IPS-18a (cell line): Measurements from ENCODE around the gene LRRK1.
A peak's percentile ranks its signal among the peaks of the same experiment; 100 is the strongest.
"Not testable (repeated sequence)": the region's sequence is repeated elsewhere in the genome, so short reads cannot be mapped to it uniquely, and the experiment has no call there.

Experiments used
- H3K27ac ChIP-seq: one replicate; pipeline ENCODE4 v1.5.1; 2013; ENCODE audit warnings: low read length
- H3K27me3 ChIP-seq: one replicate; pipeline ENCODE4 v1.6.1; 2013; ENCODE audit warnings: mild to moderate bottlenecking, low read length; ENCODE audit not compliant: control insufficient read depth, insufficient read depth
- H3K36me3 ChIP-seq: one replicate; pipeline ENCODE4 v1.6.1; 2013; ENCODE audit warnings: low read depth, low read length; ENCODE audit not compliant: control insufficient read depth
- H3K4me1 ChIP-seq: one replicate; pipeline ENCODE4 v1.6.1; 2013; ENCODE audit warnings: low read depth, low read length; ENCODE audit not compliant: control insufficient read depth
- H3K4me3 ChIP-seq: one replicate; pipeline ENCODE4 v1.5.1; 2013; ENCODE audit warnings: low read length
- H3K9ac ChIP-seq: one replicate; pipeline ENCODE4 v1.6.1; 2013; ENCODE audit warnings: mild to moderate bottlenecking, low read length, moderate library complexity
- H3K9me3 ChIP-seq: one replicate; pipeline ENCODE4 v1.6.1; 2013; ENCODE audit warnings: low read depth, low read length; ENCODE audit not compliant: control insufficient read depth

Gene LRRK1

GRCh38 chr15:101068523-101068960 lies 149.4 kb downstream of the LRRK1 start:
- H3K4me3 ChIP-seq: peak overlapping the region; percentile 17
- no peaks in the 10 kb centered on the region for H3K9me3 ChIP-seq
- H3K4me1 ChIP-seq: peaks cover 45% of the 10 kb centered on the region
- H3K36me3 ChIP-seq: no peaks in the 10 kb centered on the region
- H3K9ac ChIP-seq: peak overlapping the region; percentile 59
- peak overlapping the region; percentile 96 for H3K27ac ChIP-seq
- H3K27me3 ChIP-seq: no peaks in the 10 kb centered on the region

GRCh38 chr15:101068961-101069653 lies 149.9 kb downstream of the LRRK1 start:
- H3K9ac ChIP-seq: peak overlapping the region; percentile 59
- H3K4me3 ChIP-seq: peak overlapping the region; percentile 17
- H3K9me3 ChIP-seq: no peaks in the 10 kb centered on the region
- H3K36me3 ChIP-seq: no peaks in the 10 kb centered on the region
- H3K4me1 ChIP-seq: peaks cover 39% of the 10 kb centered on the region
- no peaks in the 10 kb centered on the region for H3K27me3 ChIP-seq
- H3K27ac ChIP-seq: peak overlapping the region; percentile 96

- Histone ChIP-seq H3K4me3 (peak overlapping the region; percentile 11), H3K36me3 (no peaks in the 10 kb centered on the region), H3K27ac (peak overlapping the region; percentile 56), H3K27me3 (no peaks in the 10 kb centered on the region), H3K9ac (peak overlapping the region; percentile 33), H3K4me1 (peaks cover 39% of the 10 kb centered on the region), H3K9me3 (no peaks in the 10 kb centered on the region)
Observed at GRCh38 chr15:101069654-101069973, 150.5 kb downstream of the LRRK1 start.

GRCh38 chr15:101070024-101070423 lies 150.9 kb downstream of the LRRK1 start:
- no peak overlapping the region for H3K27ac ChIP-seq
- H3K4me1 ChIP-seq: peaks cover 39% of the 10 kb centered on the region
- H3K27me3 ChIP-seq: no peaks in the 10 kb centered on the region
- no peaks in the 10 kb centered on the region for H3K9me3 ChIP-seq
- H3K4me3 ChIP-seq: no peak overlapping the region
- H3K9ac ChIP-seq: peak overlapping the region; percentile 19
- no peaks in the 10 kb centered on the region for H3K36me3 ChIP-seq

GRCh38 chr15:101070502-101071273 lies 151.5 kb downstream of the LRRK1 start:
- H3K4me3 ChIP-seq: no peak overlapping the region
- H3K36me3 ChIP-seq: no peaks in the 10 kb centered on the region
- H3K27me3 ChIP-seq: no peaks in the 10 kb centered on the region
- H3K9ac ChIP-seq: peak overlapping the region; percentile 19
- H3K9me3 ChIP-seq: no peaks in the 10 kb centered on the region
- H3K4me1 ChIP-seq: peaks cover 39% of the 10 kb centered on the region
- peak overlapping the region; percentile 38 for H3K27ac ChIP-seq

GRCh38 chr15:101071651-101072050 lies 152.5 kb downstream of the LRRK1 start:
- H3K27ac ChIP-seq: no peak overlapping the region
- no peak overlapping the region for H3K9ac ChIP-seq
- H3K4me1 ChIP-seq: peaks cover 39% of the 10 kb centered on the region
- H3K4me3 ChIP-seq: no peak overlapping the region
- no peaks in the 10 kb centered on the region for H3K27me3 ChIP-seq
- H3K36me3 ChIP-seq: no peaks in the 10 kb centered on the region
- no peaks in the 10 kb centered on the region for H3K9me3 ChIP-seq

GRCh38 chr15:101072235-101072634 lies 153.1 kb downstream of the LRRK1 start:
- not testable (repeated sequence) for H3K27ac ChIP-seq, H3K9me3 ChIP-seq, H3K36me3 ChIP-seq, H3K9ac ChIP-seq, H3K4me3 ChIP-seq, H3K27me3 ChIP-seq
- H3K4me1 ChIP-seq: peaks cover 38% of the 10 kb centered on the region

GRCh38 chr15:101077806-101078668 lies 158.9 kb downstream of the LRRK1 start:
- H3K4me1 ChIP-seq: peaks cover 18% of the 10 kb centered on the region
- not testable (repeated sequence) for H3K27me3 ChIP-seq, H3K36me3 ChIP-seq, H3K9me3 ChIP-seq, H3K4me3 ChIP-seq
- H3K9ac ChIP-seq: peak overlapping the region; percentile 54
- peak overlapping the region; percentile 83 for H3K27ac ChIP-seq

- H3K36me3 ChIP-seq: no peaks in the 10 kb centered on the region
- no peaks in the 10 kb centered on the region for H3K9me3 ChIP-seq
- peak overlapping the region; percentile 83 for H3K27ac ChIP-seq
- H3K4me1 ChIP-seq: peaks cover 18% of the 10 kb centered on the region
- no peaks in the 10 kb centered on the region for H3K27me3 ChIP-seq
- H3K4me3 ChIP-seq: no peak overlapping the region
- peak overlapping the region; percentile 54 for H3K9ac ChIP-seq
Observed at GRCh38 chr15:101078669-101079323, 159.6 kb downstream of the LRRK1 start.

GRCh38 chr15:101081900-101082299 lies 162.7 kb downstream of the LRRK1 start:
- no peak overlapping the region for H3K4me3 ChIP-seq
- no peak overlapping the region for H3K9ac ChIP-seq
- no peaks in the 10 kb centered on the region for H3K9me3 ChIP-seq
- H3K4me1 ChIP-seq: peaks cover 18% of the 10 kb centered on the region
- H3K27ac ChIP-seq: no peak overlapping the region
- H3K36me3 ChIP-seq: no peaks in the 10 kb centered on the region
- no peaks in the 10 kb centered on the region for H3K27me3 ChIP-seq
